A549 (cell line): ENCODE results near the gene ZC3H18. TPM values are rescaled to one million over a fixed set of nuclear protein-coding genes. Genes with fewer than 3 reads are reported as not detected.

ENCODE experiments used
- ATAC-seq, 2 experiments: fragments of 200-7000 bp in 1 of 2; fragments of >200 bp in 1 of 2; cut with Nextera tagmentation in 1 of 2; cut with Tn5 transposase in 1 of 2; 3 replicates each; pipeline versions ENCODE4 v1.8.0 to v1.9.1; 2018 to 2020; ENCODE audit warnings: mild to moderate bottlenecking in 1 of 2, moderate library complexity in 1 of 2
- CTCF ChIA-PET: fragments of 300-600 bp; sonication (Branson Sonifier 250); formaldehyde crosslinking; extraction: SDS; loops from one replicate; lab custom pipeline; 2021; ENCODE audit warnings: antibody characterized with exemption, inconsistent platforms; lab: Yijun Ruan, JAX
- POLR2A ChIA-PET: fragments of 350-600 bp; formaldehyde crosslinking; extraction: SDS; loops from one replicate; lab custom pipeline; 2021; ENCODE audit warnings: antibody characterized with exemption, inconsistent platforms; lab: Yijun Ruan, JAX
- DNase-seq, 2 experiments: peaks; one replicate each; pipeline versions ENCODE4 v3.0.0 to v3.0.0-alpha.2; 2011 to 2016; ENCODE audit warnings: low read depth in 1 of 2, low spot score in 1 of 2
- FAIRE-seq: peaks from 2 replicates; lab custom pipeline; 2011; peaks lifted over from hg19 to GRCh38; lab: Jason Lieb, UNC
- H3K27ac ChIP-seq, 2 experiments: fragments of >200 bp; sonication (Bioruptor Twin); formaldehyde crosslinking; 3 replicates each; pipeline ENCODE4 v1.5.1; 2016 to 2017
- H3K4me1 ChIP-seq: fragments of >200 bp; sonication (Bioruptor Twin); formaldehyde crosslinking; 3 replicates; pipeline ENCODE4 v1.6.1; 2016
- H3K4me2 ChIP-seq: fragments of >200 bp; sonication (Bioruptor Twin); formaldehyde crosslinking; 3 replicates; pipeline ENCODE4 v1.6.1; 2016
- H3K4me3 ChIP-seq: fragments of >200 bp; sonication (Bioruptor Twin); formaldehyde crosslinking; 3 replicates; pipeline ENCODE4 v1.5.1; 2016
- H3K9me3 ChIP-seq: fragments of >200 bp; sonication (Bioruptor Twin); formaldehyde crosslinking; 3 replicates; pipeline ENCODE4 v1.6.1; 2016
- ATOH8 ChIP-seq: fragments of 250-450 bp; sonication (Bioruptor Pico); IDR thresholded peaks from 2 replicates; pipeline ENCODE4 v1.5.0; 2020; ENCODE audit warnings: low read depth, mild to moderate bottlenecking, moderate library complexity
- CBX2 ChIP-seq: fragments of 200-600 bp; sonication (generic); IDR thresholded peaks from 2 replicates; pipeline ENCODE4 v1.6.1; 2016; ENCODE audit warnings: low read depth, mild to moderate bottlenecking, borderline replicate concordance
- EHF ChIP-seq: fragments of 250-450 bp; sonication (Bioruptor Pico); IDR thresholded peaks from 2 replicates; pipeline ENCODE4 v1.5.0; 2020; ENCODE audit warnings: mild to moderate bottlenecking
- EP300 ChIP-seq, 2 experiments: fragments of >200 bp; sonication (Bioruptor Twin); formaldehyde crosslinking; IDR thresholded peaks; 2 replicates in 1 of 2; 3 replicates in 1 of 2; pipeline ENCODE4 v1.6.1; 2016 to 2017
- ESRRA ChIP-seq: fragments of 150-350 bp; IDR thresholded peaks from 2 replicates; pipeline ENCODE4 v1.6.1; 2014; ENCODE audit warnings: mild to moderate bottlenecking, low read length, borderline replicate concordance
- FOSL2 ChIP-seq, 2 experiments: fragments of 450-650 bp in 1 of 2; fragments of >200 bp in 1 of 2; sonication (Bioruptor Twin) in 1 of 2; formaldehyde crosslinking; IDR thresholded peaks; 2 replicates each; pipeline versions ENCODE4 v1.5.0 to v1.6.1; 2016 to 2020; ENCODE audit warnings: mild to moderate bottlenecking in 1 of 2, moderate library complexity in 1 of 2
- GATA3 ChIP-seq: IDR thresholded peaks from 2 replicates; pipeline ENCODE4 v1.6.1; 2012; ENCODE audit warnings: borderline replicate concordance
- HDAC2 ChIP-seq: fragments of 200-600 bp; sonication (generic); IDR thresholded peaks from 2 replicates; pipeline ENCODE4 v1.6.1; 2016
- HES2 ChIP-seq: fragments of >200 bp; sonication (Bioruptor Twin); formaldehyde crosslinking; IDR thresholded peaks from 2 replicates; pipeline ENCODE4 v1.6.1; 2016
- HEYL ChIP-seq: fragments of 250-450 bp; sonication (Bioruptor Pico); IDR thresholded peaks from 2 replicates; pipeline ENCODE4 v1.8.0; 2021; ENCODE audit warnings: mild to moderate bottlenecking, moderate library complexity
- HOXA7 ChIP-seq: fragments of 250-450 bp; sonication (Bioruptor Pico); IDR thresholded peaks from 2 replicates; pipeline ENCODE4 v1.5.0; 2020; ENCODE audit warnings: mild to moderate bottlenecking, moderate library complexity
- HOXB13 ChIP-seq: fragments of 250-450 bp; sonication (Bioruptor Pico); IDR thresholded peaks from 2 replicates; pipeline ENCODE4 v1.5.0; 2020; ENCODE audit warnings: low read depth, mild to moderate bottlenecking, moderate library complexity
- JUN ChIP-seq, 2 experiments: fragments of >200 bp; sonication (Bioruptor Twin); formaldehyde crosslinking; IDR thresholded peaks; 2 replicates in 1 of 2; 3 replicates in 1 of 2; pipeline ENCODE4 v1.6.1; 2016 to 2017
- JUNB ChIP-seq: fragments of >200 bp; sonication (Bioruptor Twin); formaldehyde crosslinking; IDR thresholded peaks from 2 replicates; pipeline ENCODE4 v1.6.1; 2016
- KDM1A ChIP-seq: fragments of 200-600 bp; sonication (generic); IDR thresholded peaks from 2 replicates; pipeline ENCODE4 v1.6.1; 2016; ENCODE audit warnings: low read depth, mild to moderate bottlenecking
- KDM5A ChIP-seq: fragments of 200-600 bp; sonication (generic); IDR thresholded peaks from 2 replicates; pipeline ENCODE4 v1.6.1; 2016; ENCODE audit warnings: antibody characterized with exemption, mild to moderate bottlenecking
- MAFK ChIP-seq: fragments of 450-650 bp; IDR thresholded peaks from 2 replicates; pipeline ENCODE4 v1.6.1; 2014; ENCODE audit not compliant: partially characterized antibody
- MAZ ChIP-seq: fragments of 150-350 bp; IDR thresholded peaks from 2 replicates; pipeline ENCODE4 v1.6.1; 2014; ENCODE audit warnings: antibody characterized with exemption, low read depth, low read length, borderline replicate concordance
- MYC ChIP-seq: IDR thresholded peaks from 2 replicates; pipeline ENCODE4 v1.6.1; 2012; ENCODE audit warnings: mild to moderate bottlenecking, inconsistent platforms, low read length, improper control_type of control experiment, borderline replicate concordance
- NFE2L2 ChIP-seq: fragments of 150-350 bp; conservative IDR thresholded peaks from 2 replicates; pipeline ENCODE4 v1.6.1; 2014; ENCODE audit warnings: low read length
- NPAS2 ChIP-seq: fragments of 250-450 bp; sonication (Bioruptor Pico); IDR thresholded peaks from 2 replicates; pipeline ENCODE4 v1.8.0; 2022; ENCODE audit warnings: mild to moderate bottlenecking, moderate library complexity, borderline replicate concordance
- PHF8 ChIP-seq: fragments of 200-600 bp; sonication (generic); IDR thresholded peaks from 2 replicates; pipeline ENCODE4 v1.6.1; 2016; ENCODE audit warnings: low read depth, mild to moderate bottlenecking, antibody characterized with exemption, moderate library complexity, borderline replicate concordance
- POLR2A ChIP-seq: IDR thresholded peaks from 2 replicates; pipeline ENCODE4 v1.6.1; 2012; ENCODE audit warnings: mild to moderate bottlenecking, low read length
- POLR2AphosphoS2 ChIP-seq: conservative IDR thresholded peaks from 2 replicates; pipeline ENCODE4 v1.6.1; 2012; ENCODE audit warnings: low read length, improper control_type of control experiment, inconsistent platforms
- RCOR1 ChIP-seq: fragments of 150-350 bp; IDR thresholded peaks from 2 replicates; pipeline ENCODE4 v1.6.1; 2014; ENCODE audit warnings: antibody characterized with exemption, low read length, low read depth
- RFX5 ChIP-seq: fragments of 450-650 bp; IDR thresholded peaks from 2 replicates; pipeline ENCODE4 v1.7.1; 2014; ENCODE audit warnings: antibody characterized with exemption, mild to moderate bottlenecking, moderate library complexity
- RNF2 ChIP-seq: fragments of 200-600 bp; sonication (generic); IDR thresholded peaks from 2 replicates; pipeline ENCODE4 v1.6.1; 2016; ENCODE audit warnings: low read depth, mild to moderate bottlenecking, antibody characterized with exemption, moderate library complexity, borderline replicate concordance
- TP53 ChIP-seq: fragments of 250-450 bp; sonication (Bioruptor Pico); IDR thresholded peaks from 2 replicates; pipeline ENCODE4 v1.5.0; 2021; ENCODE audit warnings: mild to moderate bottlenecking, moderate library complexity
- USF2 ChIP-seq: fragments of 450-650 bp; IDR thresholded peaks from 2 replicates; pipeline ENCODE4 v1.6.1; 2014; ENCODE audit warnings: antibody characterized with exemption
- ZC3H11A ChIP-seq: fragments of 450-650 bp; IDR thresholded peaks from 2 replicates; pipeline ENCODE4 v1.6.1; 2014; ENCODE audit warnings: antibody characterized with exemption, mild to moderate bottlenecking
- WGBS: methylation state at CpG from one replicate; pipeline ENCODE4 v1.1.6; 2017; ENCODE audit errors: missing lambda C conversion rate; 5-methylcytosine and 5-hydroxymethylcytosine counted together
- polyA plus RNA-seq, 4 experiments: library from polyadenylated mRNA; depleted of rRNA in 3 of 4; stranded (reverse); fragments of >200 nt; fragmentation: RNase III in 1 of 4; extraction: RNeasy Plus Mini Kit Qiagen cat#74134 plus additional on column Dnase treatment in 1 of 4; gene quantifications; 2 replicates in 3 of 4; 3 replicates in 1 of 4; pipeline ENCODE4 v1.2.3, GENCODE V29; 2011 to 2017
- TF ChIP-seq, protein P1 (sequence below): fragments of 200-600 bp; sonication (generic); IDR thresholded peaks from 2 replicates; pipeline ENCODE4 v1.6.1; 2016; ENCODE audit warnings: antibody characterized with exemption, mild to moderate bottlenecking, moderate library complexity
- TF ChIP-seq, protein P2 (sequence below): IDR thresholded peaks from 2 replicates; pipeline ENCODE4 v1.6.1; 2012; ENCODE audit warnings: low read depth, borderline replicate concordance

The ZC3H18 gene
- polyA plus RNA-seq, 2 of the 4 experiments (the other 2 are of a cell fraction): 21.1 to 48.2 TPM

DNA sequence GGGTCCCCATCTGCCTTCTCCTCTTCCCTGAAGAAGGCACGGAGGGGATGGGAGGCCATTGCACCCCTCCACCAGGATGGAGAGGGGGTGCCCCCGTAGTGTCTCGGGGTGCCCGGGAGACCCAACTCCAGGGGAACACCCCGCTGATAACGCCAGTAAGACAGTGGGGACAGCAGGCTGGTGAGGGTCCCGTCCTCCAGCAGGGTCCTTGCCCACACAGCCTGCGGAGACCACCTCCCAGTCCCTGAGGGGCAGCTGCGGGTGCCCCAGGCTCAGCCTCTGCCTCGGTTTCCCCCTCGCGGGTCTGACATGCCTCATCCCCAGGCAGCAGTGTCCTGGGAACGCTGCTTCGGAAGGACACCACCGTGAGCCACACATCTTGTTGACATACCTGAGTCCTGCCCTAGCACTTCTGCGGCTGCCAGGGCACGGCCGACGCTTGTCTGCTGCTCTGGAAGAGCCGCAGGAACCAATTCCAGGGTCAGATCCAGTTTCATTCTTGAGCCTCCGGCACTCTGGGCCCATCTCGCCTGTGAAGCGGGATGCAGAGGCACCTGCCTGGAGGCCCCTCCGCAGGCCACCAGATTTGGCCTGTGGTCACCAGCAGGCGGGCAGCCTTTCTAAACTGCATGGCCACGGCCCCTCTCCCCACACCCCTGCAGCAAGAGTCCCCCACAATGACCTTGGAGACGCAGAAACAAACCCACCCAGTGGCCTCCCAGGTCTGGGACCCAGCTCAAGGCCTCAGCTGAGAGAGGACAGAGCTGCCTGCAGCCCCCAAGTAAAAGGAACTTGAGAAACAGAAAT lies 39.9 kb upstream of the ZC3H18 start (continued):
- TF ChIP-seq, protein P1, sequence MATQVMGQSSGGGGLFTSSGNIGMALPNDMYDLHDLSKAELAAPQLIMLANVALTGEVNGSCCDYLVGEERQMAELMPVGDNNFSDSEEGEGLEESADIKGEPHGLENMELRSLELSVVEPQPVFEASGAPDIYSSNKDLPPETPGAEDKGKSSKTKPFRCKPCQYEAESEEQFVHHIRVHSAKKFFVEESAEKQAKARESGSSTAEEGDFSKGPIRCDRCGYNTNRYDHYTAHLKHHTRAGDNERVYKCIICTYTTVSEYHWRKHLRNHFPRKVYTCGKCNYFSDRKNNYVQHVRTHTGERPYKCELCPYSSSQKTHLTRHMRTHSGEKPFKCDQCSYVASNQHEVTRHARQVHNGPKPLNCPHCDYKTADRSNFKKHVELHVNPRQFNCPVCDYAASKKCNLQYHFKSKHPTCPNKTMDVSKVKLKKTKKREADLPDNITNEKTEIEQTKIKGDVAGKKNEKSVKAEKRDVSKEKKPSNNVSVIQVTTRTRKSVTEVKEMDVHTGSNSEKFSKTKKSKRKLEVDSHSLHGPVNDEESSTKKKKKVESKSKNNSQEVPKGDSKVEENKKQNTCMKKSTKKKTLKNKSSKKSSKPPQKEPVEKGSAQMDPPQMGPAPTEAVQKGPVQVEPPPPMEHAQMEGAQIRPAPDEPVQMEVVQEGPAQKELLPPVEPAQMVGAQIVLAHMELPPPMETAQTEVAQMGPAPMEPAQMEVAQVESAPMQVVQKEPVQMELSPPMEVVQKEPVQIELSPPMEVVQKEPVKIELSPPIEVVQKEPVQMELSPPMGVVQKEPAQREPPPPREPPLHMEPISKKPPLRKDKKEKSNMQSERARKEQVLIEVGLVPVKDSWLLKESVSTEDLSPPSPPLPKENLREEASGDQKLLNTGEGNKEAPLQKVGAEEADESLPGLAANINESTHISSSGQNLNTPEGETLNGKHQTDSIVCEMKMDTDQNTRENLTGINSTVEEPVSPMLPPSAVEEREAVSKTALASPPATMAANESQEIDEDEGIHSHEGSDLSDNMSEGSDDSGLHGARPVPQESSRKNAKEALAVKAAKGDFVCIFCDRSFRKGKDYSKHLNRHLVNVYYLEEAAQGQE: no peak
- TF ChIP-seq CBX2: no peak
- no peak for TF ChIP-seq USF2
- no peak for TF ChIP-seq HOXB13 (CRISPR knock-in tag)
- TF ChIP-seq JUNB: no peak

DNA sequence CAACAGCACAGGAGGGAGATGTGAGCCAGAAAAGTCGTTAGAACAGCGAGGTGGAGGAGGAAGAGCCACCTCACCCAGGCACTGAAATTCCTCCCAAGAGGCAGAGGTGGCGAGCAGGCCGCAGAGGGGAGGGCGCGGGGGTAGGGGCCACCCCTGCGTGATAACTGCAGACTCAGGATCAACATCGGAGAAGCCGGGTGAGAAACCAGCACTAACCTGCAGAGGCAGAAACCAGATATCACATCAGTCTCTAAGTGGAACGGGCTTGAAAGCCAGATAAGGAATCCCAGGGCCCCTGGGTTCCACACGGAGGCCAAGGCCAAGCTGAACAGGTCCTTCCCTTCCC lies 39.4 kb upstream of the ZC3H18 start:
- no peak for ATAC-seq
- ChIA-PET POLR2A (no interaction called here), CTCF (no interaction called here)
- Histone ChIP-seq H3K4me2 (no peak overlapping the region), H3K9me3 (no peaks in the 10 kb centered on the region), H3K4me3 (no peak overlapping the region)
- TF ChIP-seq POLR2AphosphoS2 (no peak), HEYL (no peak), JUNB (no peak), RCOR1 (no peak), MYC (no peak), GATA3 (no peak), POLR2A (no peak), RFX5 (no peak), ZC3H11A (no peak), PHF8 (no peak), KDM5A (no peak), TP53 (no peak), RNF2 (no peak), EHF (no peak), MAFK (no peak)
- TF ChIP-seq, protein P2, sequence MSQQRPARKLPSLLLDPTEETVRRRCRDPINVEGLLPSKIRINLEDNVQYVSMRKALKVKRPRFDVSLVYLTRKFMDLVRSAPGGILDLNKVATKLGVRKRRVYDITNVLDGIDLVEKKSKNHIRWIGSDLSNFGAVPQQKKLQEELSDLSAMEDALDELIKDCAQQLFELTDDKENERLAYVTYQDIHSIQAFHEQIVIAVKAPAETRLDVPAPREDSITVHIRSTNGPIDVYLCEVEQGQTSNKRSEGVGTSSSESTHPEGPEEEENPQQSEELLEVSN: no peak
- TF ChIP-seq, all 56 proteins: peak for 0
- FAIRE-seq: no peak
- peaks cover 19% of the 10 kb centered on the region; the same call in 2 of the 3 replicates for H3K4me1 ChIP-seq
- no peak for DNase-seq
- no peak overlapping the region for H3K27ac ChIP-seq
- WGBS: 82% methylated on average over 11 of the region's 11 CpGs

- POLR2A ChIA-PET: no interaction called here
- ATAC-seq (no peak), DNase-seq (no peak), FAIRE-seq (no peak)
- Histone ChIP-seq H3K27ac (no peak overlapping the region), H3K9me3 (no peaks in the 10 kb centered on the region), H3K4me2 (no peak overlapping the region), H3K4me3 (no peak overlapping the region), H3K4me1 (peaks cover 19% of the 10 kb centered on the region; the same call in 2 of the 3 replicates)
- WGBS: 85% methylated on average over 12 of the region's 12 CpGs
- CTCF ChIA-PET: no interaction called here
- no peak for TF ChIP-seq MAZ
- TF ChIP-seq HDAC2: no peak
- TF ChIP-seq NFE2L2: no peak
- no peak for TF ChIP-seq JUN (IDR thresholded peaks at IDR 0.05)
- no peak for TF ChIP-seq ESRRA
- no peak for TF ChIP-seq EP300 (IDR thresholded peaks at IDR 0.05)
- TF ChIP-seq KDM1A: no peak
- no peak for TF ChIP-seq POLR2A
- TF ChIP-seq HES2: no peak
- no peak for TF ChIP-seq NPAS2 (CRISPR knock-in tag)
- no peak for TF ChIP-seq HOXA7 (CRISPR knock-in tag)
- TF ChIP-seq FOSL2 (IDR thresholded peaks at IDR 0.05): no peak
- TF ChIP-seq FOSL2 (CRISPR knock-in tag; IDR thresholded peaks at IDR 0.05): no peak
- no peak for TF ChIP-seq GATA3
- TF ChIP-seq ATOH8 (CRISPR knock-in tag): no peak
- no peak for TF ChIP-seq ZC3H11A
Observed at GRCh38 chr16:88531346-88531745, 38.9 kb upstream of the ZC3H18 start.
